T-helper 17 cell (primary cell): ENCODE data around the gene NEIL3. TPM values are rescaled to one million over a fixed set of nuclear protein-coding genes. Genes with fewer than 3 reads are reported as not detected.
A peak's percentile ranks its signal among the peaks of the same experiment; 100 is the strongest.

Experiments
- ATAC-seq: fragments of 150-1000 bp; cut with Tn5 transposase; 2 replicates; pipeline ENCODE4 v1.10.0; 2021; ENCODE audit warnings: mild to moderate bottlenecking, moderate library complexity
- DNase-seq, 3 donors: peaks; one replicate each; pipeline versions ENCODE4 v3.0.0 to v3.0.0-alpha.2; 2020 to 2021
- H3K9me3 ChIP-seq: one replicate; pipeline ENCODE4 v1.7.0; 2013; ENCODE audit warnings: low read length, mild to moderate bottlenecking; ENCODE audit not compliant: control insufficient read depth, poor library complexity, severe bottlenecking
- H3K27ac Mint-ChIP-seq: one replicate; pipeline ENCODE4 v1.8.0; 2022; ENCODE audit warnings: mild to moderate bottlenecking, moderate library complexity, mixed read lengths
- H3K27me3 Mint-ChIP-seq: one replicate; pipeline ENCODE4 v1.8.0; 2022; ENCODE audit warnings: mixed read lengths
- H3K36me3 Mint-ChIP-seq: one replicate; pipeline ENCODE4 v1.8.0; 2022; ENCODE audit warnings: low read depth, mixed read lengths
- H3K4me1 Mint-ChIP-seq: one replicate; pipeline ENCODE4 v1.8.0; 2022; ENCODE audit warnings: mild to moderate bottlenecking, mixed read lengths
- H3K4me3 Mint-ChIP-seq: one replicate; pipeline ENCODE4 v1.8.0; 2022; ENCODE audit warnings: mild to moderate bottlenecking, moderate library complexity, mixed read lengths
- total RNA-seq, 4 donors: library from RNA in 2 of 4; stranded (reverse) in 2 of 4; gene quantifications; one replicate each; pipeline ENCODE4 v1.2.3 and lab custom pipeline; 2022 to 2026

NEIL3 gene
- total RNA-seq, 2 donors from 2014 or later = 0.45 to 2.4 TPM

DNA sequence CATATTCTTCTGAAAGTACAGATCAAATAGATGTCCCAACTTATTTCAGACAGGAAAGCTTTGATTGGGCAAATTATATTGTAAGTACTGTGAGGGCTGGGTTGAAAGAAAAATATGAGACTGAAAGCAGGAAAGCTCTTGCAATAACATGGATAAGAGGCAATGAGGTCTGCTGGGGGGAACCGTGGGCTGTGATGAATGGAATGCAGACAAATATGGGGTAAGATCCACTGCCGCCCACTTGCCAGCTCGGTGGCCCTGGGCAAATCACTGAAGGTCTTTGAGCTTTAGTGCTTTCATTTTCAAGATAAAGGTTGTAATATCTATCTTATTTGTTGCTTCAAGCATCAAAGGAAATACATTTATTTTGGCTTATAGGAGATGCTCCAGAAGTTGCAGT, 81.6 kb downstream of the NEIL3 start:
- H3K4me3 Mint-ChIP-seq = no peak overlapping the region
- ATAC-seq (no peak), DNase-seq (no peak)
- no peaks in the 10 kb centered on the region for H3K36me3 Mint-ChIP-seq
- peaks cover 10% of the 10 kb centered on the region for H3K4me1 Mint-ChIP-seq
- no peaks in the 10 kb centered on the region for H3K9me3 ChIP-seq
- H3K27ac Mint-ChIP-seq = no peak overlapping the region
- H3K27me3 Mint-ChIP-seq = peaks cover 7% of the 10 kb centered on the region

DNA sequence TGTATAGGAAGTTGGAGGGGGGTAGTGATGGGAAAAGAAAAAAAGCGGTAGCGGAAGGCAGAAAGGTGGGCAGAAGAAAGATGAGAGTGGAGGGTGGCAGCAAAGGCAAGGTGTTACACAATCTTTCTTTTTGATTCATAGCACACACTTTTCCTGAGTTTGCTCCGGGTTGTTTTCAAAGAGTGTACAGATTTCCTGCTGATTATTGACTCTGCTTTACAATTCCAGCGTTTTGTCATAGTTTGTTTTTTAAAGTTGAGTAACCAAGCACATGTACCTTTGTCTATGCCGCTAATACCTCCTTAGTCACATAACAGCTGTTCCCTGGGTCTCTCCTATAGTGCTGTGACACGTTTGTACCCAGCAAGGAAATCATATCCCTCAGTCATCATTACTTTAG, 82.3 kb downstream of the NEIL3 start:
- H3K4me3 Mint-ChIP-seq = no peak overlapping the region
- no peaks in the 10 kb centered on the region for H3K9me3 ChIP-seq

DNA sequence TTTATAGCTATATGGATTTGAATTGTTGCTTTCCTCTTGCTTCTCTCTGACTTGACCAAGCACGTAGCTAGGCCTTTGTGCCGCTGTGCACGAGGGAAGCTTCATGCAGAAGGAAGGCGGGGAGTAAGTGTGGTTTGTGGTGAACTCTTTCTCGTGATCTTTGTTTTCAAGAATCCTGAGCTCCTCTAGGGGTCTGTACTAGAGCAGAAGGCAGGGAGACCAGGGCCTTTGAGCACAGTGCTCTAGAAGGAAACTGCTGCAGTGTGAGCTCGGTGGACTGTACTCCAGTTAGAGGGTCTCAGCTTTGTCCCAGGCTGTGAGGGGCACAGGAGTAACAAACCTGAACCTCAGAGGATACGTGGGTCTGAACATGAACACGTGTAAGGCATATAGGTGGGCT, 83.6 kb downstream of the NEIL3 start:
- Mint-ChIP-seq H3K27me3 (peaks cover 7% of the 10 kb centered on the region), H3K27ac (no peak overlapping the region), H3K4me1 (peaks cover 10% of the 10 kb centered on the region), H3K36me3 (no peaks in the 10 kb centered on the region), H3K4me3 (peak overlapping the region; percentile 28)
- no peak for DNase-seq
- no peaks in the 10 kb centered on the region for H3K9me3 ChIP-seq
- ATAC-seq = peak; percentile 79

More for the DNA sequence above, 82.3 kb downstream of the NEIL3 start:
- H3K4me1 Mint-ChIP-seq = peaks cover 10% of the 10 kb centered on the region
- ATAC-seq (no peak), DNase-seq (no peak)
- H3K27me3 Mint-ChIP-seq = peaks cover 7% of the 10 kb centered on the region
- no peaks in the 10 kb centered on the region for H3K36me3 Mint-ChIP-seq
- H3K27ac Mint-ChIP-seq = no peak overlapping the region

DNA sequence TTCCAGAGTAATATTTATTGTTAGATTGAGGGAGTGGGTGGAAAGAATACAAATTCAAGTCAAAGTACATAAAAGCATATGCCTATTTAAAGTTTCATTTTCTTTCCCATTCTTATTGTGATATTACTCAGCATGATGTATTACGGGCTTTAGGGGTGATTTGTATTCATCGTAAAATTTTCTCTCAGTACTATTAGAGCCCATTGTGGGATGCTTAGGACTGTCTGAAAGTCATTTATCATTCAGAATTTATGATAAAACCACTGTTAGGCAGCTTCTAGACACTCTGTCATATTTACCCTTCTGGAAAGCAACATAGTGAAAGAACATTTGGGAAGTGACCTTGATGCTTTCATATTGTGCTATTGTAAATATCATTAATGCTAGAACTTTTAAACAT, 86.7 kb downstream of the NEIL3 start:
- Mint-ChIP-seq H3K27me3 (peaks cover 7% of the 10 kb centered on the region), H3K4me1 (peaks cover 21% of the 10 kb centered on the region), H3K27ac (no peak overlapping the region), H3K4me3 (no peak overlapping the region), H3K36me3 (no peaks in the 10 kb centered on the region)
- ATAC-seq (no peak), DNase-seq (no peak)
- no peaks in the 10 kb centered on the region for H3K9me3 ChIP-seq

DNA sequence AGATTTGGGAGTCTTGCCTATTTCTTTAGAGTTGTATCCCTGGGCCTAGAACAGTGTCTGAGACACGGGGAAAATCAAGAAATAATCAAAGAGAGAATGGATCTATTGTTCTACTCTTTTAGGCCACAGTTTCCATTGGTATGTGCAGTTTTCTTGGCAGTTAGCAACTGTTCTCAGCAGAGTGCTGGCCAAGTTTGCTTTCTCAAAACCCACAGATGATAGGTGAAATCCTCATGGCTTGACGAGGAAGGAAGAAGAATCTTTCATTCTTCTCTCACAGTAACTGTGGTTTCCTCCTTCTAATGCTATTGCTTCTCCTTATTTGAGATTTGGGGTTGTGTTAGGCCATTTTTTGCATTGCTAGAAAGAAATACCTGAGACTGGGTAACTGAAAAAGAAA, 90.4 kb downstream of the NEIL3 start:
- Mint-ChIP-seq H3K4me1 (peaks cover 31% of the 10 kb centered on the region), H3K27me3 (no peaks in the 10 kb centered on the region), H3K27ac (peak overlapping the region; percentile 74), H3K4me3 (peak overlapping the region; percentile 28), H3K36me3 (no peaks in the 10 kb centered on the region)
- no peaks in the 10 kb centered on the region for H3K9me3 ChIP-seq
- ATAC-seq = no peak
- DNase-seq = no peak

DNA sequence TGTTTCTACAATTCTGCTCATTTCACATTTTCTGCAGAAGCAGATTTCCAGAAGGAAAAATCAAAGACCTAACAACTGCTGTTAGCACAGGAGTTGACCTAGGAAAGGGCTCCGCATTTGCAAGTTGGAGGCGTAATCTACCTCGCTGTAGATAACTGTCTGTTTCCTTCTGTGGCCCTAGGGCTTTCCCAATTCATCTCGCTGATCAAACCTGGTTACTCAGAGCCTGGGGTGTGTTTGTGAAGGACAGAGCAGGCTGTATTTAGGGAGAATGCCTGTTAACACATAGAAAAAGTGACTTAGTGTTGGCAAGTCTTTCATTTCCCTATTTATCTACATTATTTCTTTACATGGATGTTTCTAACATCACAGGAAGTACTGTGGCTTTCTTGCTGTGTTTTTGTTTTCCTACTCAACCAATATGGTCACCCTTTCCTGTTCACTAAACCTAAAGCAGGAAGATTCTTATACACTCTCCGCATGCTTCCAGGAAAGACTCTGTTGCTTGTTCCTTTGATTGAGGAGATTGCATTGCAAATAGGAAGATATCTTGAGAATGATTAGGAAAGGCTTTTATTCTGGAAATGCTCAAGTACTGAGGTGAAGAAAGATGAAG, 92.1 kb downstream of the NEIL3 start:
- ATAC-seq = no peak
- peaks cover 31% of the 10 kb centered on the region for H3K4me1 Mint-ChIP-seq
- H3K27me3 Mint-ChIP-seq = no peaks in the 10 kb centered on the region
- H3K4me3 Mint-ChIP-seq = peak overlapping the region; percentile 25
- H3K27ac Mint-ChIP-seq = peak overlapping the region; percentile 74
- no peak for DNase-seq
- H3K9me3 ChIP-seq = no peaks in the 10 kb centered on the region
- H3K36me3 Mint-ChIP-seq = no peaks in the 10 kb centered on the region

DNA sequence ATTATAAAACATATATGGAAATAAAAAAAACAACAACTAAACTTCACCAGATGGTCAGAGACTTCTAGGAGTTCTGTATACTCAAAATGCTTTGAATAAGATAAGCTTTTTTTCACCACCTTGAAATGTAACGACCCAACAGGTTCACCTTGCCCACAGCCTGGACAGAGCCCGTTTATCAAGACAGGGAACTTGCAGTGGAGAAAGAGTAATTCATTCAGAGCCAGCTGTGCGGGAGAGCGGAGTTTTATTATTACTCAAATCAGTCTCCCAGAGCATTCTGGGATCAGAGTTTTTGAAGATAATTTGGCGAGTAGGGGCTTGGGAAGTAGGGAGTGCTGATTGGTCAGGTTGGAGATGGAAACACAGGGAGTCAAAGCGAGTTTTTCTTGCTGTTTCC, 94.1 kb downstream of the NEIL3 start:
- DNase-seq (no peak), ATAC-seq (no peak)
- Mint-ChIP-seq H3K36me3 (no peaks in the 10 kb centered on the region), H3K4me1 (peaks cover 31% of the 10 kb centered on the region), H3K27me3 (no peaks in the 10 kb centered on the region), H3K4me3 (peak overlapping the region; percentile 25), H3K27ac (no peak overlapping the region)
- H3K9me3 ChIP-seq = no peaks in the 10 kb centered on the region

DNA sequence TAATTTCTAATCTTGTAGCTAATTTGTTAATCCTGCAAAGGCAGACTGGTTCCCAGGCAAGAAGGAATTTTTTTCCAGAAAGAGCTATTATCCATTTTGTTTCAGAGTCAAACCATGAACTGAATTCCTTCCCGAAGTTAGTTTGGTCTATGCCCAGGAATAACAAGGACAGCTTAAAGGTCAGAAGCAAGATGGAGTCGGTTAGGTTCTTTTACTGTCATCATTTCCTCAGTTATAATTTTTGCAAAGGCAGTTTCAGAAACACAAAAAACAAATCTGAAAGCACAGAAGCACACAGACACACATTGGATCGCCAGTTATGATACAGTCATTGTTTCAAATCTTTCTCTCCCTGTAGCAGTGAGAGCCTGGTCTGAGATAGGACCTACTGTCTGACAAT, 94.7 kb downstream of the NEIL3 start:
- H3K4me1 Mint-ChIP-seq = peaks cover 31% of the 10 kb centered on the region
- ATAC-seq = no peak
- H3K4me3 Mint-ChIP-seq = peak overlapping the region; percentile 25
- no peak for DNase-seq
- H3K27ac Mint-ChIP-seq = no peak overlapping the region
- no peaks in the 10 kb centered on the region for H3K9me3 ChIP-seq
- H3K36me3 Mint-ChIP-seq = no peaks in the 10 kb centered on the region
- H3K27me3 Mint-ChIP-seq = no peaks in the 10 kb centered on the region

DNA sequence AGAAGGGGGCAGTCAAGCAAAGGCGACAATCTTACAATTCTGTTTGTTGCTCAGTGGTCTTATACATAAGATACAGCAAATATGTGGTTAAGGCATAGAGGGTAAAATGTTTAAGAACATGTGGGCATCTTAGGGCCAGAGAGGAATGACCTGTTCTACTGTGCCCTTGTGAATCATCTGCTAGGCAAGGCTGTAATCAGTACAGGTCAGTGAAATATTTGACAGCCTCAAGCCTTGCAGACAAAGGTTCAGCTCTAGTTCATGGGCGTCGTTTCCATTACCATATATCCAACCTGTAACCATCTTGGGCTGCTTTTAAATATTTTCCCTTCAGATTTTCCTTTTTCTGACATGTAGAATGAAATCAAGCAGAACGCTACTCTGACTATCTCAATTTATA, 95.3 kb downstream of the NEIL3 start:
- Mint-ChIP-seq H3K27ac (no peak overlapping the region), H3K36me3 (no peaks in the 10 kb centered on the region), H3K4me3 (no peak overlapping the region), H3K4me1 (peaks cover 26% of the 10 kb centered on the region), H3K27me3 (no peaks in the 10 kb centered on the region)
- no peak for ATAC-seq
- H3K9me3 ChIP-seq = no peaks in the 10 kb centered on the region
- DNase-seq = no peak

DNA sequence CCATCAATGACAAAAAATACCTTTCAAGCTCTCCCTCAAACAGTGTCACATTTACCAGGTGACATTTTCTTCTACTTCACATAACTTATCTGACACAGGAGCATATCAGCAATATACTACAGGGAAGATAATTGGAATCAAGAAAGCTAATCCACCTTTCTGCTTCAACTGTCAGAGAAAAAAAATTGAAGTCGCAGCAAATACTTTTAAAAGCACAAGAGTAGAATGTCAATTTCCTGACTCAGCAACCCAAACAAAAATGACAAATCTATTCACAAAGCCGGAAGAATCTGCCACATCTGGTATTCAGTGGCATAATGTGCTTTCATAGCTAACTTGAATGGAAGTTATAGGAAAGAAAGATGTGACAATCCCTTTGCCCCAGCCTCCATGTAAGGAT, 95.8 kb downstream of the NEIL3 start:
- Mint-ChIP-seq H3K27ac (no peak overlapping the region), H3K4me3 (no peak overlapping the region), H3K4me1 (peaks cover 21% of the 10 kb centered on the region), H3K27me3 (no peaks in the 10 kb centered on the region), H3K36me3 (no peaks in the 10 kb centered on the region)
- ATAC-seq (no peak), DNase-seq (no peak)
- H3K9me3 ChIP-seq = no peaks in the 10 kb centered on the region

DNA sequence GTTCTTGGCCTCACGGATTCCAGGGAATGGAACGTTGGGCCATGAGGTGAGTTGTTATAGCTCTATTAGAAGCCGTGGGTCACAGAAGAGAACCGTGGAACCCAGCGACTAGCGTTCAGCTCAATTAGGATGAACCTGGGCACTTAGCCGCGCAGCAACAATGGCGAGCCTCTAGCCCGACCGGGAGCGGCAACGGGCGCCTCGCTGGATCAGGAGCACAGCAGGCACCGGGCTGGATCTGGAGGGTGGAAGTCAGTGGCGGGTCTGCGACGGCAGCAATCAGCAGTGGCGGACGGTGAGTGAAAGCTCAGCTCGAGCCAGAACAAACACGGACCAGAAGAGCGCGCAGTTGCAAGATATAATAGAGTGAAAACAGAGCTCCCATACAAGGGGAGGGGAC, 98.3 kb downstream of the NEIL3 start:
- Mint-ChIP-seq H3K36me3 (no peaks in the 10 kb centered on the region), H3K27ac (no peak overlapping the region), H3K27me3 (no peaks in the 10 kb centered on the region), H3K4me3 (no peak overlapping the region), H3K4me1 (peaks cover 7% of the 10 kb centered on the region)
- H3K9me3 ChIP-seq = no peaks in the 10 kb centered on the region
- DNase-seq (no peak), ATAC-seq (no peak)

DNA sequence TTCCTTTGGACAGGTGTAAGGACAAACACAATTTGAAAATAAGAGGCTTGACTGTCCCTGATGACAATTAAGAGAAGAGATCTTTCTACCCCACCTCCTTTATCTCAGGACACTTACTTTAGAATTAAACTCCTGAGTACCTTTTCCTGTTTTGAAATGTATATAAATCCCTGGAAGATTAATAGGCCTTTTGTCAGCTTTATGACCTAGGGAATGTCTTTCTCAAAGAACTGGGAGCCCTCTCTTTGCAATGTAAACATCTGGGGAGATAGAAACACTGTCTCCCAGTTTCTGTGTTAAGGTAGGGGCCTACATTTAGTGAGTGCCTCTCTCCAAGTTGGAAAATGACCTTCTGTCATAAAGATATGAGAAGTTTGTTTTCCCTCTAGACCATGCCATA, 100.9 kb downstream of the NEIL3 start:
- no peaks in the 10 kb centered on the region for H3K36me3 Mint-ChIP-seq
- no peak overlapping the region for H3K4me3 Mint-ChIP-seq
- no peak overlapping the region for H3K27ac Mint-ChIP-seq
- H3K9me3 ChIP-seq = no peaks in the 10 kb centered on the region
- ATAC-seq (no peak), DNase-seq (no peak)
- no peaks in the 10 kb centered on the region for H3K27me3 Mint-ChIP-seq
- no peaks in the 10 kb centered on the region for H3K4me1 Mint-ChIP-seq

DNA sequence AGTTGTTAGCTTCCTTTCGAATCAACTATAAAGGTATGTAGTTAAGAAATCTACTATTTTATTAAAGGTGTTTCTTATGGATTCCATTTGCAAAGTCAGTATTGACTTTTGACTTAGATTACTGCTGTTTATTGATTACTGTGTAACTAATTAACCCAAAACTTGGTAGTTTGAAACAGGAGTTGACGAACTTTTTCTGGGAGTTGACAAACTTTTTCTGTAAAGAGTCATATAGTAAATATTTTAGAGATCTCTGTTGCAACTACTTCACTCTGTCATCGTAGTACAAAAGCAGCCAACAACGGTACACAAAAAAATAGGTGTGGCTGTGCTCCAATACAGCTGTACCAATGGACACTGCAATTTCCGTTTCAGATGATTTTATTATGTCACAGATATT, 102.3 kb downstream of the NEIL3 start:
- H3K9me3 ChIP-seq = no peaks in the 10 kb centered on the region
- Mint-ChIP-seq H3K36me3 (no peaks in the 10 kb centered on the region), H3K27me3 (no peaks in the 10 kb centered on the region), H3K4me3 (no peak overlapping the region), H3K4me1 (no peaks in the 10 kb centered on the region), H3K27ac (no peak overlapping the region)
- no peak for DNase-seq
- no peak for ATAC-seq
